Retina (tissue), 1 donor: Measurements from ENCODE around the gene ELK1.
"Not testable (repeated sequence)": the region's sequence is repeated elsewhere in the genome, so short reads cannot be mapped to it uniquely, and the experiment has no call there.

ENCODE experiments used
- DNase-seq: peaks from one replicate; pipeline ENCODE4 v3.0.0-alpha.2; 2016

ELK1 gene

GRCh38 chrX:47610511-47610910, 39.9 kb downstream of the ELK1 start:
- no peak for DNase-seq

GRCh38 chrX:47608130-47608810, 42.1 kb downstream of the ELK1 start:
- DNase-seq, result no peak

GRCh38 chrX:47607091-47607490, 43.3 kb downstream of the ELK1 start:
- no peak for DNase-seq

GRCh38 chrX:47605024-47605423, 45.3 kb downstream of the ELK1 start:
- no peak for DNase-seq

GRCh38 chrX:47603125-47603524, 47.2 kb downstream of the ELK1 start:
- not testable (repeated sequence) for DNase-seq

GRCh38 chrX:47597222-47597621, 53.1 kb downstream of the ELK1 start:
- no peak for DNase-seq

GRCh38 chrX:47596256-47596655, 54.1 kb downstream of the ELK1 start:
- DNase-seq, result no peak

GRCh38 chrX:47595716-47596251, 54.6 kb downstream of the ELK1 start:
- no peak for DNase-seq

GRCh38 chrX:47593522-47593921, 56.8 kb downstream of the ELK1 start:
- DNase-seq, result no peak

GRCh38 chrX:47590984-47591383, 59.4 kb downstream of the ELK1 start:
- DNase-seq, result no peak

GRCh38 chrX:47587906-47588735, 62.2 kb downstream of the ELK1 start:
- no peak for DNase-seq

- DNase-seq, result no peak
Observed at GRCh38 chrX:47587091-47587891, 63.1 kb downstream of the ELK1 start.

GRCh38 chrX:47586043-47586787, 64.1 kb downstream of the ELK1 start:
- no peak for DNase-seq
